Tibial nerve (tissue), 4 donors: Measurements from ENCODE around the gene LSS. TPM values are rescaled to one million over a fixed set of nuclear protein-coding genes. Genes with fewer than 3 reads are reported as not detected.

Experiments
- DNase-seq, 2 donors: peaks; one replicate each; pipeline ENCODE4 v3.0.0-alpha.2; 2019; ENCODE audit warnings: low spot score in 2 of 2
- H3K27ac ChIP-seq, 4 donors: fragments of 200-600 bp; sonication (generic) in 3 of 4; one replicate each; pipeline ENCODE4 v1.5.1; 2017 to 2019; ENCODE audit warnings: mild to moderate bottlenecking in 1 of 4
- H3K27me3 ChIP-seq, 2 donors: fragments of 200-600 bp; sonication (generic) in 1 of 2; one replicate each; pipeline versions ENCODE4 v1.5.1 to v1.6.0; 2017 to 2019
- H3K36me3 ChIP-seq, 3 donors: fragments of 200-600 bp; sonication (generic); one replicate each; pipeline ENCODE4 v1.5.1; 2018 to 2019
- H3K4me1 ChIP-seq, 4 donors: fragments of 200-600 bp; sonication (generic) in 3 of 4; one replicate each; pipeline ENCODE4 v1.5.1; 2017 to 2019
- H3K4me3 ChIP-seq, 4 donors: fragments of 200-600 bp; sonication (generic) in 3 of 4; one replicate each; pipeline ENCODE4 v1.5.1; 2017 to 2019; ENCODE audit warnings: mild to moderate bottlenecking in 1 of 4, moderate library complexity in 1 of 4
- H3K9me3 ChIP-seq, 4 donors: fragments of 200-600 bp; sonication (generic) in 3 of 4; one replicate each; pipeline ENCODE4 v1.5.1; 2017 to 2019
- EP300 ChIP-seq, 2 donors: sonication (generic); formaldehyde crosslinking; IDR thresholded peaks; one replicate each; pipeline ENCODE4 v1.6.1; 2017; ENCODE audit warnings: antibody characterized with exemption in 2 of 2, mild to moderate bottlenecking in 1 of 2
- POLR2A ChIP-seq, 2 donors: fragments of 450-650 bp; IDR thresholded peaks; one replicate each; pipeline ENCODE4 v1.6.1; 2017; ENCODE audit warnings: antibody characterized with exemption in 2 of 2, mild to moderate bottlenecking in 2 of 2, moderate library complexity in 2 of 2
- WGBS, 2 donors: methylation state at CpG; one replicate each; pipeline ENCODE4 v1.1.5; 2018; 5-methylcytosine and 5-hydroxymethylcytosine counted together
- total RNA-seq, 4 donors: library from RNA; depleted of rRNA; stranded (reverse); fragments of >200 nt; gene quantifications; one replicate each; pipeline ENCODE4 v1.1.0, GENCODE V29; 2016
- TF ChIP-seq, protein P1 (sequence below), 5 experiments: fragments of 200-600 bp in 3 of 5; fragments of 450-650 bp in 2 of 5; sonication (generic) in 3 of 5; IDR thresholded peaks; one replicate each; pipeline ENCODE4 v1.5.1; 2016 to 2019; ENCODE audit warnings: antibody characterized with exemption in 5 of 5, mild to moderate bottlenecking in 3 of 5, moderate library complexity in 2 of 5

LSS gene
- total RNA-seq, 4 donors from 2014 or later = 69.3 to 132 (median 80.6) TPM

DNA sequence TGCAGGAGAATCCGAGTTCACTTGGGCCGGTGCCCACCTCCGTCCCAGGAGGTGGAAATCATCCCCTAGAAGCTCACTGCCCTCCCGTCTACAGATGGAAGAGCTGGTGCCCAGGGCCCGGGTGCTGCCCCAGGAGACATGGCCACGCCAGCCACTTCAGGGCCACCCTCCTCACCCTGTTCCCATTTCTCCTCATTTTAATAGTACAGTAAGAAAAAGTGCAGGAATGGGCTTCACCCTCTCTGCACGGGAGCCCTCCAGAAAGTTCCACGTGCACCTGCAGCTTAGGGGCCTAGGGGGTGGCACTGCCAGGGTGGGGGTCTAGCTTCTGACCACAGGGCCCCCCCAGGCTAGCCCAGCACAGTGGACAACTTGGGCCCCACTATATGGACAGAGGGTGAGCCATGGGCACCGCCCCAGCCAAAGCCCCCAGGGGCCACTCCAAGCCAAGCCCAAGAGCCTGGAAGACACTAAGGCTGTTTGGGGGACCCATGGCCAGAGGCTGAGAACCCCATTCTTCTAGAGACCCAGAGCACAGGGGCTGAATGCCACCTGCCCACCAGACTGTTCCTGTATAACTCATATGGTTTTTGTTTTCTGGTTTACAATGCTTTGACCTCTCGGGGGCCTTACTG, 69.8 kb downstream of the LSS start:
- Histone ChIP-seq H3K27me3 (peaks cover 0 to 12% of the 10 kb centered on the region in 2 donors), H3K4me1 (peaks cover 0 to 15% (median 0%) of the 10 kb centered on the region in 4 donors), H3K36me3 (peaks cover 0 to 5% (median 0%) of the 10 kb centered on the region in 3 donors), H3K27ac (no peak overlapping the region), H3K9me3 (no peaks in the 10 kb centered on the region), H3K4me3 (no peak overlapping the region)
- TF ChIP-seq EP300 (IDR thresholded peaks at IDR 0.05) = no peak
- TF ChIP-seq POLR2A (IDR thresholded peaks at IDR 0.05) = no peak
- TF ChIP-seq, protein P1, sequence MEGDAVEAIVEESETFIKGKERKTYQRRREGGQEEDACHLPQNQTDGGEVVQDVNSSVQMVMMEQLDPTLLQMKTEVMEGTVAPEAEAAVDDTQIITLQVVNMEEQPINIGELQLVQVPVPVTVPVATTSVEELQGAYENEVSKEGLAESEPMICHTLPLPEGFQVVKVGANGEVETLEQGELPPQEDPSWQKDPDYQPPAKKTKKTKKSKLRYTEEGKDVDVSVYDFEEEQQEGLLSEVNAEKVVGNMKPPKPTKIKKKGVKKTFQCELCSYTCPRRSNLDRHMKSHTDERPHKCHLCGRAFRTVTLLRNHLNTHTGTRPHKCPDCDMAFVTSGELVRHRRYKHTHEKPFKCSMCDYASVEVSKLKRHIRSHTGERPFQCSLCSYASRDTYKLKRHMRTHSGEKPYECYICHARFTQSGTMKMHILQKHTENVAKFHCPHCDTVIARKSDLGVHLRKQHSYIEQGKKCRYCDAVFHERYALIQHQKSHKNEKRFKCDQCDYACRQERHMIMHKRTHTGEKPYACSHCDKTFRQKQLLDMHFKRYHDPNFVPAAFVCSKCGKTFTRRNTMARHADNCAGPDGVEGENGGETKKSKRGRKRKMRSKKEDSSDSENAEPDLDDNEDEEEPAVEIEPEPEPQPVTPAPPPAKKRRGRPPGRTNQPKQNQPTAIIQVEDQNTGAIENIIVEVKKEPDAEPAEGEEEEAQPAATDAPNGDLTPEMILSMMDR (IDR thresholded peaks at IDR 0.05) = no peak
- WGBS, 2 donors = 86 to 90% methylated on average over 10 of the region's 10 CpGs
- no peak for DNase-seq

GRCh38 chr21:46157987-46158451, 70.6 kb downstream of the LSS start:
- Histone ChIP-seq H3K9me3 (no peaks in the 10 kb centered on the region), H3K27ac (no peak overlapping the region), H3K4me3 (no peak overlapping the region), H3K4me1 (peaks cover 0 to 21% (median 3%) of the 10 kb centered on the region in 4 donors), H3K27me3 (peaks cover 0 to 16% of the 10 kb centered on the region in 2 donors), H3K36me3 (peaks cover 0 to 5% (median 0%) of the 10 kb centered on the region in 3 donors)
- WGBS, 2 donors = 88 to 89% methylated on average over 15 of the region's 15 CpGs
- no peak for TF ChIP-seq EP300 (IDR thresholded peaks at IDR 0.05)
- TF ChIP-seq POLR2A (IDR thresholded peaks at IDR 0.05) = no peak
- TF ChIP-seq, protein P1 (IDR thresholded peaks at IDR 0.05) = no peak
- DNase-seq = no peak

DNA sequence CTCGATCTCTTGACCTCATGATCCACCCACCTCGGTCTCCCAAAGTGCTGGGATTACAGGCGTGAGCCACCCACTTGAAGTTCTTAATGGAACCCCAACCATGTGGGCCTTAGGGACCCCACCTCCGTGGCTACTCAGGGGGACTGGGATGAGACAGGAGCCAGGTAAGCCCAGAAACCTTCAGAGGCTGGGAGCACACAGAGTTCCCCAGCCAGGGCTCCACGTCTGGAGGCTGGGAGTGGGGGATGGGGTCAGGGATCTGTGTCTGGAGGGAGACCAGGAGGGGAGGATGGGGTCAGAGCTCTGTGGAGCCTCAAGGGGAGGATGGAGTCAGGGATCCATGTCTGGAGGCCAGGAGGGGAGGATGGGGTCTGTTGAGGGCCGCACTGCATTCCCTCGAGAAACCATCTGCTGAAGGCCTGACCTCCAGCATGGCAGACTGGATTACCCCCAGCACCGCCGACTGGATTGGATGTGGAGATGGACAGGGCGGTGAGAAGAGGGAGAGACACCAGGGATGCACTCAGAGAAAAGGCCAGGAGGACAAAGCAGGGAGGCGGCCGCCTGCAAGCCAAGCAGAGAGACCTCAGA, 71.1 kb downstream of the LSS start:
- 83 to 87% methylated on average over 12 of the region's 12 CpGs for WGBS, 2 donors
- Histone ChIP-seq H3K27me3 (peaks cover 0 to 22% of the 10 kb centered on the region in 2 donors), H3K4me3 (no peak overlapping the region), H3K4me1 (peaks cover 0 to 24% (median 5%) of the 10 kb centered on the region in 4 donors), H3K9me3 (no peaks in the 10 kb centered on the region), H3K36me3 (peaks cover 0 to 5% (median 0%) of the 10 kb centered on the region in 3 donors), H3K27ac (no peak overlapping the region)
- peak in 1 of 2 donors; percentile 7 for DNase-seq
- TF ChIP-seq POLR2A (IDR thresholded peaks at IDR 0.05) (no peak), EP300 (IDR thresholded peaks at IDR 0.05) (no peak)
- TF ChIP-seq, protein P1 (IDR thresholded peaks at IDR 0.05) = no peak

DNA sequence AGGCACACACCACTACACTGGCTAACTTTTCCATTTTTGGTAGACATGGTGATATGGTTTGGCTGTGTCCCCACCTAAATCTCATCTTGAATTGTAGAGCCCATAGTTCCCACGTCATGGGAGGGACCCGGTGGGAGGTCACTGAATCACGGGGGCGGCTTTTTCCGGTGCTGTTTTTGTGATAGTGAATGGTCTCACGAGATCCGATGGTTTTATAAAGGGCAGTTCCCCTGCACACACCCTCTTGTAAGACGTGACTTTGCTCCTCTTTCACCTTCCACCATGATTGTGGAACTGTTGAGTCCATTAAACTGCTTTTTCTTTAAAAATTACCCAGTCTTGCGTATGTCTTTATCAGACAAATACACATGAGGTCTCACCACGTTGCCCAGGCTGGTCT, 71.9 kb downstream of the LSS start:
- peak in 1 of 2 donors; percentile 7 for DNase-seq
- no peak overlapping the region for H3K4me3 ChIP-seq
- H3K36me3 ChIP-seq = peaks cover 0 to 5% (median 0%) of the 10 kb centered on the region in 3 donors
- WGBS, 2 donors = 64 to 71% methylated on average over 10 of the region's 10 CpGs
- H3K4me1 ChIP-seq = peaks cover 0 to 17% (median 5%) of the 10 kb centered on the region in 4 donors
- TF ChIP-seq POLR2A (IDR thresholded peaks at IDR 0.05) = no peak
- TF ChIP-seq, protein P1 (IDR thresholded peaks at IDR 0.05) = no peak
- TF ChIP-seq EP300 (IDR thresholded peaks at IDR 0.05) = no peak
- H3K9me3 ChIP-seq = no peaks in the 10 kb centered on the region
- no peak overlapping the region for H3K27ac ChIP-seq
- H3K27me3 ChIP-seq = peaks cover 0 to 15% of the 10 kb centered on the region in 2 donors

GRCh38 chr21:46156378-46156645, 72.3 kb downstream of the LSS start:
- peaks cover 0 to 11% of the 10 kb centered on the region in 2 donors for H3K27me3 ChIP-seq
- no peak for TF ChIP-seq POLR2A (IDR thresholded peaks at IDR 0.05)
- no peak for TF ChIP-seq EP300 (IDR thresholded peaks at IDR 0.05)
- TF ChIP-seq, protein P1 (IDR thresholded peaks at IDR 0.05) = no peak
- H3K4me1 ChIP-seq = peaks cover 0 to 13% (median 5%) of the 10 kb centered on the region in 4 donors
- 83 to 86% methylated on average over 7 of the region's 7 CpGs for WGBS, 2 donors
- DNase-seq = peak in 1 of 2 donors; percentile 5
- no peak overlapping the region for H3K27ac ChIP-seq
- no peak overlapping the region for H3K4me3 ChIP-seq
- peaks cover 0 to 4% (median 0%) of the 10 kb centered on the region in 3 donors for H3K36me3 ChIP-seq
- no peaks in the 10 kb centered on the region for H3K9me3 ChIP-seq
